A673 (cell line): ENCODE measurements around the gene GCN1.

ENCODE experiments used
- CTCF ChIP-seq: fragments of 300-800, 200-600 bp; sonication (generic); conservative IDR thresholded peaks from 2 replicates; pipeline ENCODE4 v1.5.1; 2017; ENCODE audit warnings: low read depth, mild to moderate bottlenecking, antibody characterized with exemption, low read length, moderate library complexity, mixed read lengths
- EZH2 ChIP-seq: fragments of 200-600 bp; sonication (generic); IDR thresholded peaks from 2 replicates; pipeline ENCODE4 v1.6.1; 2017; ENCODE audit warnings: borderline replicate concordance, low read depth, mild to moderate bottlenecking, mixed read lengths, antibody characterized with exemption, low read length; ENCODE audit not compliant: poor library complexity, severe bottlenecking

GRCh38 chr12:120132863-120133385 lies 61.6 kb downstream of the GCN1 start:
- TF ChIP-seq CTCF = no peak
- TF ChIP-seq EZH2 = no peak
